ENCODE results near the gene UBR4.
"Not testable (repeated sequence)": the region's sequence is repeated elsewhere in the genome, so short reads cannot be mapped to it uniquely, and the experiment has no call there.

UBR4 gene

GRCh38 chr1:19209990-19210771 is at the start of gene UBR4:
UBR4 (minus strand) TSS chr1:19210266; CDS start chr1:19210248, 18 bp downstream.
- Histone ChIP-seq H3K9ac (ENCODE audit: low read length) (peak within 1 kb of the TSS; percentile 93), H3K27me3 (replicated peaks; ENCODE audit: control insufficient read depth, insufficient read depth, low read length) (no peaks in the 10 kb centered on the region), H3K4me3 (ENCODE audit: low read length) (peak within 1 kb of the TSS; percentile 89), H3K4me1 (ENCODE audit: control insufficient read depth, insufficient read depth, low read length) (peaks cover 34% of the 10 kb centered on the region), H3K9me3 (ENCODE audit: control insufficient read depth, low read length) (no peaks in the 10 kb centered on the region), H3K36me3 (ENCODE audit: control insufficient read depth, insufficient read depth, low read length, severe bottlenecking) (peaks cover 23% of the 10 kb centered on the region)
- peak; percentile 98 for DNase-seq (ENCODE audit: low read depth)

- peaks cover 49% of the 10 kb centered on the region for H3K36me3 ChIP-seq (ENCODE audit: control insufficient read depth, insufficient read depth, low read length, severe bottlenecking)
- DNase-seq (ENCODE audit: low read depth): no peak
- H3K9ac ChIP-seq (ENCODE audit: low read length): no peak overlapping the region
- H3K4me3 ChIP-seq (ENCODE audit: low read length): no peak overlapping the region
- no peaks in the 10 kb centered on the region for H3K27me3 ChIP-seq (replicated peaks; ENCODE audit: control insufficient read depth, insufficient read depth, low read length)
- no peaks in the 10 kb centered on the region for H3K9me3 ChIP-seq (ENCODE audit: control insufficient read depth, low read length)
- H3K4me1 ChIP-seq (ENCODE audit: control insufficient read depth, insufficient read depth, low read length): peaks cover 22% of the 10 kb centered on the region
Measured at GRCh38 chr1:19258353-19258752, 48.3 kb upstream of the UBR4 start.

- peaks cover 32% of the 10 kb centered on the region for H3K4me1 ChIP-seq (ENCODE audit: control insufficient read depth, insufficient read depth, low read length)
- DNase-seq (ENCODE audit: low read depth): no peak
- no peaks in the 10 kb centered on the region for H3K27me3 ChIP-seq (replicated peaks; ENCODE audit: control insufficient read depth, insufficient read depth, low read length)
- no peaks in the 10 kb centered on the region for H3K9me3 ChIP-seq (ENCODE audit: control insufficient read depth, low read length)
- peaks cover 49% of the 10 kb centered on the region for H3K36me3 ChIP-seq (ENCODE audit: control insufficient read depth, insufficient read depth, low read length, severe bottlenecking)
- no peak overlapping the region for H3K4me3 ChIP-seq (ENCODE audit: low read length)
- no peak overlapping the region for H3K9ac ChIP-seq (ENCODE audit: low read length)
Measured at GRCh38 chr1:19257178-19257914, 47.3 kb upstream of the UBR4 start.

- Histone ChIP-seq H3K36me3 (ENCODE audit: control insufficient read depth, insufficient read depth, low read length, severe bottlenecking) (peaks cover 49% of the 10 kb centered on the region), H3K4me1 (ENCODE audit: control insufficient read depth, insufficient read depth, low read length) (peaks cover 32% of the 10 kb centered on the region)
- not testable (repeated sequence) for H3K27me3 ChIP-seq (replicated peaks; ENCODE audit: control insufficient read depth, insufficient read depth, low read length); H3K9me3 ChIP-seq (ENCODE audit: control insufficient read depth, low read length); H3K4me3 ChIP-seq (ENCODE audit: low read length); H3K9ac ChIP-seq (ENCODE audit: low read length); DNase-seq (ENCODE audit: low read depth)
Measured at GRCh38 chr1:19256301-19256700, 46.2 kb upstream of the UBR4 start.

- H3K4me1 ChIP-seq (ENCODE audit: control insufficient read depth, insufficient read depth, low read length): peaks cover 29% of the 10 kb centered on the region
- DNase-seq (ENCODE audit: low read depth): no peak
- peaks cover 49% of the 10 kb centered on the region for H3K36me3 ChIP-seq (ENCODE audit: control insufficient read depth, insufficient read depth, low read length, severe bottlenecking)
- no peaks in the 10 kb centered on the region for H3K9me3 ChIP-seq (ENCODE audit: control insufficient read depth, low read length)
- no peaks in the 10 kb centered on the region for H3K27me3 ChIP-seq (replicated peaks; ENCODE audit: control insufficient read depth, insufficient read depth, low read length)
- no peak overlapping the region for H3K4me3 ChIP-seq (ENCODE audit: low read length)
- no peak overlapping the region for H3K9ac ChIP-seq (ENCODE audit: low read length)
Measured at GRCh38 chr1:19255288-19255687, 45.2 kb upstream of the UBR4 start.

GRCh38 chr1:19254416-19254815 is 44.4 kb upstream of the UBR4 start:
- H3K36me3 ChIP-seq (ENCODE audit: control insufficient read depth, insufficient read depth, low read length, severe bottlenecking): peaks cover 41% of the 10 kb centered on the region

GRCh38 chr1:19251305-19252196 is 41.5 kb upstream of the UBR4 start, which contains the start of the genes EMC1 and MRTO4:
EMC1 (minus strand) TSS chr1:19251524; CDS start chr1:19251509, 15 bp downstream.
MRTO4 (plus strand) TSS chr1:19251805; CDS start chr1:19251836, 31 bp downstream.
- DNase-seq (ENCODE audit: low read depth): peak; percentile 95
- H3K4me3 ChIP-seq (ENCODE audit: low read length): peak within 1 kb of the TSS; percentile 94
- H3K9me3 ChIP-seq (ENCODE audit: control insufficient read depth, low read length): no peaks in the 10 kb centered on the region
- H3K4me1 ChIP-seq (ENCODE audit: control insufficient read depth, insufficient read depth, low read length): peaks cover 28% of the 10 kb centered on the region
- H3K36me3 ChIP-seq (ENCODE audit: control insufficient read depth, insufficient read depth, low read length, severe bottlenecking): peaks cover 15% of the 10 kb centered on the region
- H3K9ac ChIP-seq (ENCODE audit: low read length): peak within 1 kb of the TSS; percentile 93
- no peaks in the 10 kb centered on the region for H3K27me3 ChIP-seq (replicated peaks; ENCODE audit: control insufficient read depth, insufficient read depth, low read length)

More at GRCh38 chr1:19254416-19254815, 44.4 kb upstream of the UBR4 start:
- no peaks in the 10 kb centered on the region for H3K9me3 ChIP-seq (ENCODE audit: control insufficient read depth, low read length)
- no peak overlapping the region for H3K4me3 ChIP-seq (ENCODE audit: low read length)
- no peak overlapping the region for H3K9ac ChIP-seq (ENCODE audit: low read length)
- peaks cover 28% of the 10 kb centered on the region for H3K4me1 ChIP-seq (ENCODE audit: control insufficient read depth, insufficient read depth, low read length)
- H3K27me3 ChIP-seq (replicated peaks; ENCODE audit: control insufficient read depth, insufficient read depth, low read length): no peaks in the 10 kb centered on the region
- DNase-seq (ENCODE audit: low read depth): no peak

- H3K4me3 ChIP-seq (ENCODE audit: low read length): peak overlapping the region; percentile 94
- H3K36me3 ChIP-seq (ENCODE audit: control insufficient read depth, insufficient read depth, low read length, severe bottlenecking): peaks cover 7% of the 10 kb centered on the region
- H3K9me3 ChIP-seq (ENCODE audit: control insufficient read depth, low read length): no peaks in the 10 kb centered on the region
- peak overlapping the region; percentile 93 for H3K9ac ChIP-seq (ENCODE audit: low read length)
- peak; percentile 25 for DNase-seq (ENCODE audit: low read depth)
- H3K4me1 ChIP-seq (ENCODE audit: control insufficient read depth, insufficient read depth, low read length): peaks cover 28% of the 10 kb centered on the region
- H3K27me3 ChIP-seq (replicated peaks; ENCODE audit: control insufficient read depth, insufficient read depth, low read length): no peaks in the 10 kb centered on the region
Measured at GRCh38 chr1:19250629-19251304, 40.7 kb upstream of the UBR4 start.

- peak; percentile 93 for DNase-seq (ENCODE audit: low read depth)
- Histone ChIP-seq H3K36me3 (ENCODE audit: control insufficient read depth, insufficient read depth, low read length, severe bottlenecking) (peaks cover 82% of the 10 kb centered on the region), H3K9ac (ENCODE audit: low read length) (peak overlapping the region; percentile 77)
Measured at GRCh38 chr1:19240673-19241538, 30.8 kb upstream of the UBR4 start.

GRCh38 chr1:19239876-19240275 is 29.8 kb upstream of the UBR4 start:
- DNase-seq (ENCODE audit: low read depth): no peak
- Histone ChIP-seq H3K4me1 (ENCODE audit: control insufficient read depth, insufficient read depth, low read length) (peaks cover 10% of the 10 kb centered on the region), H3K4me3 (ENCODE audit: low read length) (no peak overlapping the region), H3K9me3 (ENCODE audit: control insufficient read depth, low read length) (no peaks in the 10 kb centered on the region), H3K36me3 (ENCODE audit: control insufficient read depth, insufficient read depth, low read length, severe bottlenecking) (peaks cover 87% of the 10 kb centered on the region), H3K27me3 (replicated peaks; ENCODE audit: control insufficient read depth, insufficient read depth, low read length) (no peaks in the 10 kb centered on the region), H3K9ac (ENCODE audit: low read length) (no peak overlapping the region)

More at GRCh38 chr1:19240673-19241538, 30.8 kb upstream of the UBR4 start:
- Histone ChIP-seq H3K27me3 (replicated peaks; ENCODE audit: control insufficient read depth, insufficient read depth, low read length) (no peaks in the 10 kb centered on the region), H3K9me3 (ENCODE audit: control insufficient read depth, low read length) (no peaks in the 10 kb centered on the region), H3K4me3 (ENCODE audit: low read length) (no peak overlapping the region), H3K4me1 (ENCODE audit: control insufficient read depth, insufficient read depth, low read length) (peaks cover 10% of the 10 kb centered on the region)

All from adipocyte (in vitro differentiated cells).